Measurements from ENCODE around the gene SAP30.

DNA sequence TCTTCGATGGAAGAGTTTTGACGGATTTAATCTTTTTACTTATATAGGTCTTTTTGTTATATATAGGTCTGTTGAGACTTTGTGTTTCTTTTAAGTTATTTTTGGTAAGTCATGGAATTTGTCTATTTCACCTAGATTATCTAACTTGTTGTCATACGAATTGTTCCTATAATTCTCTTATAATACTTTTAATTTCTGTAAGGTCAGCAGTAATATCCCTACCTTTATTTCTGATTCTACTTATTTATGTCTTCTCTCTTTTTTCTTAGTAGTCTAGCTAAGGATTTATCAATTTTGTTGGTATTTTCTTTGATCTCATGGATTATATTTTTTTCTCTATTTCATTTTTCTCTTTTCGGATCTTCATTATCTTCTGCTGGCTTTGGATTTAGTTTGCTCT, 11.6 kb downstream of the SAP30 start:
- TF ChIP-seq, protein P1, sequence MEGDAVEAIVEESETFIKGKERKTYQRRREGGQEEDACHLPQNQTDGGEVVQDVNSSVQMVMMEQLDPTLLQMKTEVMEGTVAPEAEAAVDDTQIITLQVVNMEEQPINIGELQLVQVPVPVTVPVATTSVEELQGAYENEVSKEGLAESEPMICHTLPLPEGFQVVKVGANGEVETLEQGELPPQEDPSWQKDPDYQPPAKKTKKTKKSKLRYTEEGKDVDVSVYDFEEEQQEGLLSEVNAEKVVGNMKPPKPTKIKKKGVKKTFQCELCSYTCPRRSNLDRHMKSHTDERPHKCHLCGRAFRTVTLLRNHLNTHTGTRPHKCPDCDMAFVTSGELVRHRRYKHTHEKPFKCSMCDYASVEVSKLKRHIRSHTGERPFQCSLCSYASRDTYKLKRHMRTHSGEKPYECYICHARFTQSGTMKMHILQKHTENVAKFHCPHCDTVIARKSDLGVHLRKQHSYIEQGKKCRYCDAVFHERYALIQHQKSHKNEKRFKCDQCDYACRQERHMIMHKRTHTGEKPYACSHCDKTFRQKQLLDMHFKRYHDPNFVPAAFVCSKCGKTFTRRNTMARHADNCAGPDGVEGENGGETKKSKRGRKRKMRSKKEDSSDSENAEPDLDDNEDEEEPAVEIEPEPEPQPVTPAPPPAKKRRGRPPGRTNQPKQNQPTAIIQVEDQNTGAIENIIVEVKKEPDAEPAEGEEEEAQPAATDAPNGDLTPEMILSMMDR (IDR thresholded peaks at IDR 0.05): no peak
- TF ChIP-seq POLR2AphosphoS5 (IDR thresholded peaks at IDR 0.05): no peak
